Measurements from ENCODE around the gene PTPN2.

- TF ChIP-seq CTCF (conservative IDR thresholded peaks at IDR 0.05; ENCODE audit: low read length), result no peak
- no peak for TF ChIP-seq EZH2phosphoT487 (IDR thresholded peaks at IDR 0.05; ENCODE audit: borderline replicate concordance, low read depth, low read length)
Measured at GRCh38 chr18:12770469-12771219, 113.4 kb downstream of the PTPN2 start.
